ENCODE results near the gene FXYD5.

DNA sequence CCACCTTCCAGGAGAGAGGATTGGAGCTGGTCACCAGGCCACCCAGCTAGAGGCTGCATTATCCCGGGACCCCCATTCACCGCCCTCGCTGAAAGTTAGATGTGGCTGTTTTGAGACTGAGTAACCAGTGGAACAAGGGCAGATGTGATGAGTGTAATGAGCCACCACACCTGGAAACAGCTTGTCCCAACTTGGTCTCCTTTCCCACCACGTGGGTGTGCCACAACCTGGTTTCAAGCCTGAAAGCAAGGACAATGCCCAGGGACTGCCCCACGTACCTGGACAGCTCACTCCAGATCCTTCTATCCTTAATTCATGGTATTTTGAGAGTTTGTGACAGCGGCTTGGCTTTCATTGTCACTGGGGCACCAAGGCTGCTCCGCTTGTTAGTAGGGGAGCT is 26.7 kb upstream of the FXYD5 start:
- TF ChIP-seq, protein P1, sequence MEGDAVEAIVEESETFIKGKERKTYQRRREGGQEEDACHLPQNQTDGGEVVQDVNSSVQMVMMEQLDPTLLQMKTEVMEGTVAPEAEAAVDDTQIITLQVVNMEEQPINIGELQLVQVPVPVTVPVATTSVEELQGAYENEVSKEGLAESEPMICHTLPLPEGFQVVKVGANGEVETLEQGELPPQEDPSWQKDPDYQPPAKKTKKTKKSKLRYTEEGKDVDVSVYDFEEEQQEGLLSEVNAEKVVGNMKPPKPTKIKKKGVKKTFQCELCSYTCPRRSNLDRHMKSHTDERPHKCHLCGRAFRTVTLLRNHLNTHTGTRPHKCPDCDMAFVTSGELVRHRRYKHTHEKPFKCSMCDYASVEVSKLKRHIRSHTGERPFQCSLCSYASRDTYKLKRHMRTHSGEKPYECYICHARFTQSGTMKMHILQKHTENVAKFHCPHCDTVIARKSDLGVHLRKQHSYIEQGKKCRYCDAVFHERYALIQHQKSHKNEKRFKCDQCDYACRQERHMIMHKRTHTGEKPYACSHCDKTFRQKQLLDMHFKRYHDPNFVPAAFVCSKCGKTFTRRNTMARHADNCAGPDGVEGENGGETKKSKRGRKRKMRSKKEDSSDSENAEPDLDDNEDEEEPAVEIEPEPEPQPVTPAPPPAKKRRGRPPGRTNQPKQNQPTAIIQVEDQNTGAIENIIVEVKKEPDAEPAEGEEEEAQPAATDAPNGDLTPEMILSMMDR (IDR thresholded peaks at IDR 0.05): no peak
- TF ChIP-seq POLR2AphosphoS5 (IDR thresholded peaks at IDR 0.05; ENCODE audit: low read depth, low read length): no peak
- TF ChIP-seq SIN3A (IDR thresholded peaks at IDR 0.05; ENCODE audit: borderline replicate concordance, insufficient read depth, low read depth, low read length): no peak
